COR-L47 (cell line): ENCODE data around the gene VPS13D.

Experiments
- DNase-seq: peaks from one replicate; lab custom pipeline; 2025; lab: John Stamatoyannopoulos, UW

The VPS13D gene

GRCh38 chr1:12495725-12496124 is 265.9 kb downstream of the VPS13D start:
- no peak for DNase-seq

GRCh38 chr1:12496154-12496961 is 266.5 kb downstream of the VPS13D start:
- DNase-seq, result no peak

GRCh38 chr1:12499539-12500240 is 269.9 kb downstream of the VPS13D start:
- DNase-seq, result no peak

- DNase-seq, result no peak
Observed at GRCh38 chr1:12501661-12502060, 271.8 kb downstream of the VPS13D start.

- no peak for DNase-seq
Observed at GRCh38 chr1:12502336-12503109, 272.7 kb downstream of the VPS13D start.

GRCh38 chr1:12503709-12504108 is 273.9 kb downstream of the VPS13D start:
- no peak for DNase-seq

- no peak for DNase-seq
Observed at GRCh38 chr1:12504601-12505000, 274.8 kb downstream of the VPS13D start.

- no peak for DNase-seq
Observed at GRCh38 chr1:12505231-12505630, 275.4 kb downstream of the VPS13D start.

GRCh38 chr1:12505639-12506280 is 275.9 kb downstream of the VPS13D start:
- no peak for DNase-seq

GRCh38 chr1:12506281-12507280 is 276.8 kb downstream of the VPS13D start:
- DNase-seq, result no peak

- DNase-seq, result no peak
Observed at GRCh38 chr1:12507631-12508030, 277.8 kb downstream of the VPS13D start.

- DNase-seq, result no peak
Observed at GRCh38 chr1:12508849-12509248, 279.0 kb downstream of the VPS13D start.

- DNase-seq, result no peak
Observed at GRCh38 chr1:12511128-12511484, 281.3 kb downstream of the VPS13D start.

GRCh38 chr1:12511516-12512468 is 282.0 kb downstream of the VPS13D start:
- DNase-seq, result no peak

- DNase-seq, result peak; percentile 1
Observed at GRCh38 chr1:12513181-12513580, 283.4 kb downstream of the VPS13D start.

GRCh38 chr1:12514590-12514989 is 284.8 kb downstream of the VPS13D start:
- DNase-seq, result no peak

GRCh38 chr1:12515234-12515633 is 285.4 kb downstream of the VPS13D start:
- DNase-seq, result no peak

- no peak for DNase-seq
Observed at GRCh38 chr1:12516741-12517140, 286.9 kb downstream of the VPS13D start.

GRCh38 chr1:12518931-12519692 is 289.3 kb downstream of the VPS13D start:
- no peak for DNase-seq
